BJ (cell line): Measurements from ENCODE around the gene RCN1. TPM values are rescaled to one million over a fixed set of nuclear protein-coding genes. Genes with fewer than 3 reads are reported as not detected.
"Not testable (repeated sequence)": the region's sequence is repeated elsewhere in the genome, so short reads cannot be mapped to it uniquely, and the experiment has no call there.

Experiments
- CTCF ChIA-PET: fragments of 350-600 bp; formaldehyde crosslinking; extraction: SDS; loops from one replicate; lab custom pipeline; 2021; ENCODE audit warnings: antibody characterized with exemption, inconsistent platforms; lab: Yijun Ruan, JAX
- POLR2A ChIA-PET: fragments of 300-600 bp; sonication (Branson Sonifier 250); formaldehyde crosslinking; extraction: SDS; loops from one replicate; lab custom pipeline; 2021; ENCODE audit warnings: antibody characterized with exemption; lab: Charles Lee
- DNase-seq: peaks from one replicate; pipeline ENCODE4 v3.0.0-alpha.2; 2011; ENCODE audit warnings: low read depth
- H3K27me3 ChIP-seq: 2 replicates; pipeline ENCODE4 v1.6.0; 2011; ENCODE audit warnings: low read length; ENCODE audit not compliant: control insufficient read depth, insufficient read depth
- H3K36me3 ChIP-seq: 2 replicates; pipeline ENCODE4 v1.5.1; 2011; ENCODE audit warnings: low read length; ENCODE audit not compliant: control insufficient read depth, insufficient read depth
- H3K4me3 ChIP-seq: 2 replicates; pipeline ENCODE4 v1.5.1; 2011; ENCODE audit warnings: low read depth, mild to moderate bottlenecking, control low read depth, low read length
- polyA plus RNA-seq: library from polyadenylated mRNA; depleted of rRNA; stranded (reverse); fragments of >200 nt; gene quantifications from 2 replicates; pipeline ENCODE4 v1.2.3, GENCODE V29; 2011
- TF ChIP-seq, protein P1 (sequence below): IDR thresholded peaks from 2 replicates; pipeline ENCODE4 v1.5.1; 2011; ENCODE audit warnings: low read depth, mild to moderate bottlenecking, control low read depth, inconsistent platforms, low read length, moderate library complexity; ENCODE audit not compliant: insufficient read depth

RCN1 gene
- polyA plus RNA-seq, 1 experiment = 131 TPM

DNA sequence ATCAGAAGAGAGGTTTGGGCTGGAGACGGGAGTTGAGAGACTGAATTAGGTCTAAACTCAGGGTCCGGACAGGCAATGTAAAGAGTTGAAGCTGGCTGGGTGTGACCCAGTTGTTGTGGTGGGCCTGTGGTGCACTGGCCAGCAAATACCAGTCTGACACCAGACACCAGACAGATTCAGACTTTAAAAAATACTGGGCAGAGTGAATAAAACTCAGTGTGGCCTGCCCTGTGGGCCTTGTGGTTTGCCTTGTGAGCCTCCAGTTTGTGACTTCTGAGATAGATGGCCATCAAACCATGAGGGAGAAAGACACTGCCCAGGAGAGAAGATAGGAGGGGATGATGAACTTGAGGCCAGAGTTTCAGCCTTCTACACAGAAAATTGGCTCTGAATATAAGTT lies 25.8 kb downstream of the RCN1 start:
- CTCF ChIA-PET = interaction anchor here (1.2 to 1.4 kb wide), 3 partner anchors 10 to 56 kb away, joined by 3 to 4 read pairs (median 3); no protein-coding TSS in a partner anchor
- no peak for DNase-seq
- TF ChIP-seq, protein P1, sequence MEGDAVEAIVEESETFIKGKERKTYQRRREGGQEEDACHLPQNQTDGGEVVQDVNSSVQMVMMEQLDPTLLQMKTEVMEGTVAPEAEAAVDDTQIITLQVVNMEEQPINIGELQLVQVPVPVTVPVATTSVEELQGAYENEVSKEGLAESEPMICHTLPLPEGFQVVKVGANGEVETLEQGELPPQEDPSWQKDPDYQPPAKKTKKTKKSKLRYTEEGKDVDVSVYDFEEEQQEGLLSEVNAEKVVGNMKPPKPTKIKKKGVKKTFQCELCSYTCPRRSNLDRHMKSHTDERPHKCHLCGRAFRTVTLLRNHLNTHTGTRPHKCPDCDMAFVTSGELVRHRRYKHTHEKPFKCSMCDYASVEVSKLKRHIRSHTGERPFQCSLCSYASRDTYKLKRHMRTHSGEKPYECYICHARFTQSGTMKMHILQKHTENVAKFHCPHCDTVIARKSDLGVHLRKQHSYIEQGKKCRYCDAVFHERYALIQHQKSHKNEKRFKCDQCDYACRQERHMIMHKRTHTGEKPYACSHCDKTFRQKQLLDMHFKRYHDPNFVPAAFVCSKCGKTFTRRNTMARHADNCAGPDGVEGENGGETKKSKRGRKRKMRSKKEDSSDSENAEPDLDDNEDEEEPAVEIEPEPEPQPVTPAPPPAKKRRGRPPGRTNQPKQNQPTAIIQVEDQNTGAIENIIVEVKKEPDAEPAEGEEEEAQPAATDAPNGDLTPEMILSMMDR = no peak

DNA sequence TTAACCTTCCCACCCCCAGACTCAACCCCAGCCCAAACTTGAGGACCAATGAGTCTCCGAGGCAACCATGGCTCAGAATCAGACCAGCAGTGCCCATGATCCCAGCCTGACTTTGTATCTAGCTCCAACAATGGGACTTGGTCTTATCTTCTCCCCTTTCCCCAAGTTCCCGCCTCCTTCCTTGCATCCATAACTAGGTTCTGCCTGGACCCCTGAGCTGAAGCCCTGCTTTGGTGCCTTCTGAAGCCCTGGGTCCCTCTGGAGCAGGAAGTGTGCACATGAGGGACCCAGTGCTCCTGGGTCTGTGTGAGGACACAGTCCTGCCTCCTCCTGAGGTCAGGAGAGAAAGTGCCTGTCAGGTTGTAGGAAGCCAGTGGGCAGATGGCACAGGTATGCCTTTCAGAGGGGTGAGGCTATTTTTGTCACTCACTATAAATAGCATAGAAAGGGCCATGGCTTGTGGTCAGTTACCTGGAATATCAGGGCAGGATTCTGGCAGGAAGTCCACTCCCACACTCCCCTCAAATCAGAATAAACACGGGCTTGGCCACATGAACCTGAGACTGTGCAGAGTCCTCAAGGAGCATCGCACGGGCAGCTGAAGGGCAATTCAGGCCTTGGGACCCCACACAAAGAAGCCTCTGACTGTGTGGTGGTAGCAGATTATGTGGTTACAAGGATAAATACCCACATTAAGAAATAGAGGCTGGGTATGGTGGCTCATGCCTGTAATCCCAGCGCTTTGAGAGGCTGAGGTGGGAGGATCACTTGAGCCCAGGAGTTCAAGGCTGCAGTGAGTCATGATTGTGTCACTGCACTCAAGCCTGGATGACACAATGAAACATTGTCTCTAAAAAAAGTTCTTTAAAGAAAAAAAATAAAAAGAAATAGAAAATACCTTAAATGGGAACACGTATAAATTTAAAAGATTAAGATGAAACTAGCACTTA lies 27.4 kb downstream of the RCN1 start:
- CTCF ChIA-PET = interaction anchor here (0.6 kb wide), 1 partner anchor 1254 kb away, joined by 4 read pairs; no protein-coding TSS in a partner anchor
- H3K36me3 ChIP-seq = no peaks in the 10 kb centered on the region
- TF ChIP-seq, protein P1 = no peak
- no peak overlapping the region for H3K4me3 ChIP-seq
- DNase-seq = no peak
- H3K27me3 ChIP-seq = no peaks in the 10 kb centered on the region
- POLR2A ChIA-PET = no interaction called here

More for the DNA sequence above, 25.8 kb downstream of the RCN1 start:
- peaks cover 2% of the 10 kb centered on the region; the same call in 1 of the 2 replicates for H3K27me3 ChIP-seq
- POLR2A ChIA-PET = no interaction called here
- H3K4me3 ChIP-seq = no peak overlapping the region
- H3K36me3 ChIP-seq = no peaks in the 10 kb centered on the region

DNA sequence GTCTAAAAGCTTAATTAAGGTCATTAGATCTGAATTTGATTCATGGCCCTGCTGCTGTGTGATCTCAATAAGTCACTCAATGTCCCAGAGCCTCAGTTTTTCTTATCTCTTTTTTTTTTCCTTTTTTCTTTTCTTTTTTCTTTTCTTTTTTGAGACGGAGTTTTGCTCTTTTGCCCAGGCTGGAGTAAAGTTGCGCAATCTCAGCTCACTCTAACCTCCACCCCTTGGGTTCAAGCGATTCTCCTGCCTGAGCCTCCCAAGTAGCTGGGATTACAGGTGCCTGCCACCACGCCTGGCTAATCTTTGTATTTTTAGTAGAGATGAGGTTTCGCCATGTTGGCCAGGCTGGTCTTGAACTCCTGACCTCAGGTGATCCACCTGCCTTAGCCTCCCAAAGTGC lies 28.3 kb downstream of the RCN1 start:
- DNase-seq, H3K36me3 ChIP-seq, POLR2A ChIA-PET, H3K4me3 ChIP-seq, H3K27me3 ChIP-seq: not testable (repeated sequence)
- CTCF ChIA-PET = interaction anchor here (0.6 kb wide), 1 partner anchor 1255 kb away, joined by 4 read pairs; no protein-coding TSS in a partner anchor

DNA sequence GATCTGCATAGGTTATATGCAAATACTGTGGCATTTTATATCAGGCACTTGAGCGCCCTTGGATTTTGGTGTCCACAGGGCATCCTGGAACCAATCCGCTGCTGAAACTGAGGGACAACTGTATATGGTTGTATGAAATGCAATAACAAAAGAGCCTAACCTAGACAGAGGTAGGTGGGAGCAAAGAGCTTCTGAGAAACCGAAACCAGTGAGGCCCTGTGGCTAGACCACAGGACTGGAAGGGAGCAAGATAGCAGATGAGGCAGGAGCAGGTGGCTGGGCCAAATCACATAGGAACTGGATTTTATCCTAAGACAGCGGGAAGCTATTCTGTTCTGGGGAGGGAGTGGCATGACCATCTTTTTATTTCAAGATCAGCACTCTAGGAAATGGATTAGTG lies 30.1 kb downstream of the RCN1 start:
- Histone ChIP-seq H3K4me3 (no peak overlapping the region), H3K27me3 (peaks cover 1% of the 10 kb centered on the region; the same call in 1 of the 2 replicates), H3K36me3 (no peaks in the 10 kb centered on the region)
- CTCF ChIA-PET = interaction anchor here (0.9 kb wide), 1 partner anchor 25 kb away, joined by 3 read pairs; no protein-coding TSS in a partner anchor
- DNase-seq = no peak
- TF ChIP-seq, protein P1 = no peak
- POLR2A ChIA-PET = no interaction called here

DNA sequence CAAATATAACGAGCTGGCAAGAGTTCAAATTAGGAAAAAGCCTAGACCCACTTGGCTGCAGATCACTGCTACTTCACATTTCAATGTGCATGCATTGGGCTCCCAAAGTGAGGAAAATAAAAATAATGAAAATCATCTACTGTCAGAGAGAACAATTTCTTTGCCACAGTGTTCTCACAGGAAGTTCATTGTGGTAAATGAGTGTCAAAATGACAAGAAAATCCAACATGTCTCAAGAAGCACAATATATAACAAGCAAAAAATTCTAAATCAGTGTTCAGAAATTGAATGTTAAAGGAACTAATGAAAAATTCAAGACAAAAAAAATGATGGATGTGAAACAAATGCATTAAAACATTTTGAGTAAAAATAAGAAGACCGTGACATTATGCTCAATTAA lies 31.3 kb downstream of the RCN1 start:
- CTCF ChIA-PET = no interaction called here
- TF ChIP-seq, protein P1 = no peak
- no peak overlapping the region for H3K4me3 ChIP-seq
- peaks cover 5% of the 10 kb centered on the region for H3K27me3 ChIP-seq
- no peak for DNase-seq
- POLR2A ChIA-PET = no interaction called here
- no peaks in the 10 kb centered on the region for H3K36me3 ChIP-seq
